ENCODE results near the gene GRN.
"Not testable (repeated sequence)": the region's sequence is repeated elsewhere in the genome, so short reads cannot be mapped to it uniquely, and the experiment has no call there.

The GRN gene

GRCh38 chr17:44321246-44322120 is 23.6 kb upstream of the GRN start:
- DNase-seq (ENCODE audit: low read depth), result no peak

- no peak for DNase-seq (ENCODE audit: low read depth)
Observed at GRCh38 chr17:44322236-44322895, 22.7 kb upstream of the GRN start.

- DNase-seq (ENCODE audit: low read depth), result no peak
Observed at GRCh38 chr17:44323359-44324091, 21.6 kb upstream of the GRN start.

DNA sequence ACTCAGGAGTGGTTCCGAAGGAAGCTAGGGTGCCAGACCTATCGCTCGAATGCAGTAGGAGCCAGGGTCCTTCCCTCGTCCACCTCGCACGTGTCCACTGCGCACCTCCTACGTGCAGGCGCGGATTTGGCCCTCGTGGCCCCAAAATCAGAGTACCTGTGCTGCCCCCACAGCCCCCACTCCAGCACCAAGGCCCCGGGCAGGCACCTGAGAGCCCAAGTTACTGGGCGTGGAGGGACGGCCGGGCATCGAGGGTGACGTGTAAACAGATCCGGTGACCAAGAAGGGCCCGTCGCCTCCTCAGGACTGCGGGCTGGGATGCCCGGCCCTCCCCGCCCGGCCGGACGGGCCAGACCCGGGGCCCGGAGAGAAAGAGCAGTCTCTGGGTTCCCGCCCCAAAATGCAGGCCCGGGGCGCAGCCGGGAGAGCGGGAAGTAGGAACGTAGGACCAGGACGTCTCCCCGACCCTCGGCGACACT is 21.0 kb upstream of the GRN start:
- DNase-seq (ENCODE audit: low read depth), result no peak

GRCh38 chr17:44324571-44325275 is 20.4 kb upstream of the GRN start, which contains the start of gene SLC25A39:
Gene SLC25A39 (minus strand): TSS chr17:44324823. CDS start chr17:44323562, 1,261 bp downstream.
- DNase-seq (ENCODE audit: low read depth), result peak; percentile 61

DNA sequence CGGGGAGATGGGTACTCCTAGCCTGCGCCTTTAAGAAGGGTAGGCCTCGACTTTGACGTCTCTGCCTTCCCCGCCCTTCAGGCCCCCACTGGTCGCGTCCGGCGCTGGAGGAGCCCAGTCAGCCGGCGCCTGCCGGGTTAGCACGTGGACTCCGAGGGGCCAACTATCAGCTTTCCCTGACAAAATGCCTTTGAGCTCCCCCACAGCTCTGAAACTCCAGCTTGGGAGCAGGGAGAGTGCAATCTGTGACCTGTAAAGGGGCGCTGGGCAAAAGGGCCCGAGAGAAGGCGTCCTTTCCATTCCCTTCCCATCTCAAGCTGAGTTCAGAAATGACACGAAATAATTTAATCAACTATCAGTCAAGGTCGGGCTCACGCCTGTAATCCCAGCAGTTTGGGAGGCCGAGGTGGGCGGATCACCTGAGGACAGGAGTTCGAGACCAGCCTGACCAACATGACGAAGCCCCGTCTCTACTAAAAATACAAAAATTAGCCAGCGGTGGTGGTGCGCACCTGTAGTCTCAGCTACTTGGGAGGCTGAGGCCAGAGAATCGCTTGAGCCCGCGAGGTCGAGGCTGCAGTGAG is 18.1 kb upstream of the GRN start:
- DNase-seq (ENCODE audit: low read depth), result peak; percentile 67

GRCh38 chr17:44327715-44328449 is 17.2 kb upstream of the GRN start:
- no peak for DNase-seq (ENCODE audit: low read depth)

DNA sequence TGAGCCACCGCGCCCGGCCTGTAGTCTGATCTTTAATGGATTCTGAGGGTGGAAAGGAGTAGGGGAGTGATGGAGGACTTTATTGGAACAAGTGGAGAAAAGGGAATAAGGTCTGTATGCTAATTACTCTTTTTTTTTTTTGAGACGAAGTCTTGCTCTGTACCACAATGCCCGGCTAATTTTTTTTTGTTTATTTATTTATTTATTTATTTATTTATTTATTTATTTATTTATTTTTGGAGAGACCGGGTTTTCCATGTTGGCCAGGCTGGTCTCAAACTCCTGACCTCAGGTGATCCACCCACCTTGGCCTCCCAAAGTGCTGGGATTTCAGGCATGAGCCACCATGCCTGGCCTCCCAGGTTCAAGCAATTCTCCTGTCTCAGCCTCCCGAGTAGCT is 15.6 kb upstream of the GRN start:
- DNase-seq (ENCODE audit: low read depth), result not testable (repeated sequence)

DNA sequence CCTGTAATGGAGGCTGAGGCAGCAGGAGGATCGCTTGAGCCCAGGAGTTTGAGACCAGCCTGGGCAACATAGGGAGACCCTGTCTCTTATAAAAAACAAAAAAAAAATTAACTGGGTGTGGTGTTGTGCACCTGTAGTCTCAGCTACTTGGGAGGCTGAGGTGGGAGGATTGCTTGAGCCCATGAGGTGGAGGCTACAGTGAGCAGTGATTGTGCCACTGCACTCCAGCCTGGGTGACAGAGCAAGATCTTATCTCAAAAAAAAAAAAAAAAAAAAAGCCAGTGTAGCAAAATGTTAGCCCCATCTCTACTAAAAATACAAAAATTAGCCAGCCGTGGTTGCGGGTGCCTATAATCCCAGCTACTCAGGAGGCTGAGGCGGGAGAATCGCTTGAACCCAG is 14.8 kb upstream of the GRN start:
- DNase-seq (ENCODE audit: low read depth), result not testable (repeated sequence)

- peak; percentile 39 for DNase-seq (ENCODE audit: low read depth)
Observed at GRCh38 chr17:44331249-44331760, 13.8 kb upstream of the GRN start.

- DNase-seq (ENCODE audit: low read depth), result no peak
Observed at GRCh38 chr17:44333371-44333770, 11.7 kb upstream of the GRN start.

DNA sequence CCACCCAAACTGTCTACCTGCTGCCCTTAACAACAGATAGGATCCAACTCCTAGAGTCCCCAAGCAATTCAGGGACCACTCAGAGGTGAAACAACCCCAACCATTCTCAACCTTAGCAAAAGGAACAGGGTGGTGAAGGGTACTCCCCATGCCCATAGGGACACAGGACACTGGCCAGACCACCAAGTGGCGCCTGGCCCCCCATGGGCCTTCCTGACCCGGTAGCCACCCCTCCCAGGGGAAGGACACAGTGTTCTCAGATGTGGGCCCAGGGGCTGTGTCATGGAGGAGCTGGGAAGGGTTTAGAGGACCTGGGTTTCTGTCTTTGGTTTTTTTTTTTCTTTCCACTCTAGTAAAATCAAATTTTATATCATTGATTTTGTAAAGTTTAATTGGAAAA is 10.8 kb upstream of the GRN start:
- DNase-seq (ENCODE audit: low read depth), result no peak

DNA sequence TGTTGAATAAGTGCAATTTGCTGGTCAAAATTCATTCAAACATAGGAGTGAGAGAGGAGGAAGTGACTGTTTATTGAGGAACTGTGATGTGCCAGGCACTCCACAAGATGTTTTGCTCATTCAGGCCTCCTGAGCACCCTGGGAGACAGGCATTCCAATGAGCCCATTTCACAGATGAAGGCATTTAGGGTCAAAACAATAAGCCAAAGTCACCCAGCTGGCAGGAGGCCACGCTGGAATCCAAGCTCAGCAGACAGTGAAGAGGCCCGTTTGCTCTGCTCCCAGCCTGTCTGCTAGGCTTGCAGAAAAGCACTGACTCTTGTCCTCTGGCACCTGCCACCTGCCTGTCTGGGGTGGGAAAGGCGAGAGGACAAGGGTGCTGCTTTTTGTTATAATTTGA is 10.4 kb upstream of the GRN start:
- no peak for DNase-seq (ENCODE audit: low read depth)

- DNase-seq (ENCODE audit: low read depth), result no peak
Observed at GRCh38 chr17:44335564-44335963, 9.5 kb upstream of the GRN start.

DNA sequence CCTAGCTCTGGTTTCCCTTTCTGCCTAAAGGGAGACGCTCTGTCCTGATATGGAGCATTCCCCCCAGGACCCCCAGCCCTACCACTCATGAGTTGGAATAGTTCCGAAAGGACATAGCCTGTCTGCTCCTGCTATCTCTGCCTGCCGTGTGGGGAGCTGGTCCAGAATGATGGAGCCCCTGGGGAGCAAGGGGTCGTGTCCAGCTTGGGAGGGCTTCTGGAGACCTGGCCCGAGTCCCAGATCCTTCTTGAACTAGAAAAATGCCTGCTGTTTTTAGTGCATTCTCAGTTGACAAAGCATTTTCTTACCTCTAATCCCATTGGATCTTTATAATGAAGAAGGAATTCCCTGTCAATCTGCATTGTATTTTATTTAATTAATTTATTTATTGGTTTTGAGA is 9.1 kb upstream of the GRN start:
- DNase-seq (ENCODE audit: low read depth), result no peak

DNA sequence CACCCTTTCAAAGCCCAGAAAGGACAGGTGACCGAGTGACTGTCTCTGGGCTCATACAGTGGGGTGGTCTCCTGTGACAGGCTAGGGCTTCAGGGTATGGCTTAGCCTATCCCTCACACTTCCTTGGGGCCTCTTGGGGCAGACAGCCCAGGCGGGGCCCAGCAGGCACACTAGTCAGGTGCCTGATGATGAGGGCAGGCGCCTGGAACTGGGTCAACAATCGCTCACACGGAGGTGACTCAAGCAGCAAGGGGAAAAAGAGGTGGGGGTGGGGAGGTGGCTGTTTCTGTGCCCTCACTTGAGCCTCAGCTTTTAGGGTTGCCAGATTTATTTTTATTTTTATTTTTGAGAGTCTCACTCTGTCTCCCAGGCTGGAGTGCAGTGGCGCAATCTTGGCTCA is 6.4 kb upstream of the GRN start:
- DNase-seq (ENCODE audit: low read depth), result no peak

- DNase-seq (ENCODE audit: low read depth), result not testable (repeated sequence)
Observed at GRCh38 chr17:44340553-44340952, 4.5 kb upstream of the GRN start.

- no peak for DNase-seq (ENCODE audit: low read depth)
Observed at GRCh38 chr17:44343510-44344209, 1.4 kb upstream of the GRN start.

GRCh38 chr17:44345454-44346026 is 438 bp downstream of the GRN start:
- no peak for DNase-seq (ENCODE audit: low read depth)

All from HS-5 (cell line).